Liver (tissue), 9 donors: ENCODE measurements around the gene ASPG. TPM values are rescaled to one million over a fixed set of nuclear protein-coding genes. Genes with fewer than 3 reads are reported as not detected.

Experiments used
- DNase-seq: peaks from one replicate; pipeline ENCODE4 v3.0.0-alpha.2; 2017; ENCODE audit warnings: low spot score
- H3K27ac ChIP-seq, 2 donors: one replicate each; pipeline ENCODE4 v1.7.0; 2013; ENCODE audit warnings: inconsistent platforms in 2 of 2, low read length in 2 of 2, control low read depth in 1 of 2, low read depth in 1 of 2, mild to moderate bottlenecking in 1 of 2
- H3K27me3 ChIP-seq, 4 donors: one replicate each; pipeline versions ENCODE4 v1.6.1 to v1.7.0; 2013; ENCODE audit warnings: low read length in 3 of 4, inconsistent platforms in 1 of 4, mild to moderate bottlenecking in 1 of 4, moderate library complexity in 1 of 4; ENCODE audit not compliant: control insufficient read depth in 4 of 4, insufficient read depth in 4 of 4
- H3K36me3 ChIP-seq, 4 donors: one replicate each; pipeline versions ENCODE4 v1.6.1 to v1.7.0; 2013; ENCODE audit warnings: low read length in 3 of 4, mild to moderate bottlenecking in 3 of 4, low read depth in 1 of 4, moderate library complexity in 1 of 4; ENCODE audit not compliant: control insufficient read depth in 4 of 4, insufficient read depth in 3 of 4
- H3K4me1 ChIP-seq, 4 donors: one replicate each; pipeline versions ENCODE4 v1.6.1 to v1.7.0; 2013; ENCODE audit warnings: low read length in 3 of 4, mild to moderate bottlenecking in 3 of 4, moderate library complexity in 1 of 4; ENCODE audit not compliant: control insufficient read depth in 4 of 4, insufficient read depth in 4 of 4
- H3K4me3 ChIP-seq, 3 donors: one replicate each; pipeline versions ENCODE4 v1.6.1 to v1.7.0; 2013; ENCODE audit warnings: low read length in 3 of 3, control low read depth in 1 of 3, low read depth in 1 of 3, mild to moderate bottlenecking in 1 of 3
- H3K9ac ChIP-seq, 2 donors: one replicate each; pipeline ENCODE4 v1.7.0; 2013; ENCODE audit warnings: low read length in 2 of 2, mild to moderate bottlenecking in 2 of 2, moderate library complexity in 2 of 2, control low read depth in 1 of 2, low read depth in 1 of 2
- H3K9me3 ChIP-seq, 4 donors: one replicate each; pipeline versions ENCODE4 v1.6.1 to v1.7.0; 2013; ENCODE audit warnings: low read length in 3 of 4; ENCODE audit not compliant: control insufficient read depth in 4 of 4
- ATF3 ChIP-seq: IDR thresholded peaks from 2 replicates; pipeline ENCODE4 v1.6.1; 2016; ENCODE audit warnings: antibody characterized with exemption
- EGR1 ChIP-seq, 2 donors: IDR thresholded peaks; 2 replicates each; pipeline ENCODE4 v1.6.1; 2016 to 2018; ENCODE audit warnings: antibody characterized with exemption in 2 of 2, low read depth in 2 of 2
- GABPA ChIP-seq, 2 donors: IDR thresholded peaks in 1 of 2; conservative IDR thresholded peaks in 1 of 2; 2 replicates each; pipeline ENCODE4 v1.6.1; 2016; ENCODE audit warnings: antibody characterized with exemption in 2 of 2, mild to moderate bottlenecking in 1 of 2, moderate library complexity in 1 of 2
- HNF4A ChIP-seq, 2 donors: conservative IDR thresholded peaks; 2 replicates each; pipeline ENCODE4 v1.6.1; 2016; ENCODE audit warnings: antibody characterized with exemption in 2 of 2, mild to moderate bottlenecking in 2 of 2
- HNF4G ChIP-seq: IDR thresholded peaks from 2 replicates; pipeline ENCODE4 v1.6.1; 2016; ENCODE audit warnings: antibody characterized with exemption
- JUND ChIP-seq, 2 donors: IDR thresholded peaks; 2 replicates each; pipeline ENCODE4 v1.6.1; 2016; ENCODE audit warnings: antibody characterized with exemption in 2 of 2
- MAX ChIP-seq: IDR thresholded peaks from 2 replicates; pipeline ENCODE4 v1.6.1; 2016; ENCODE audit warnings: antibody characterized with exemption
- NR2F2 ChIP-seq: IDR thresholded peaks from 2 replicates; pipeline ENCODE4 v1.6.1; 2016; ENCODE audit warnings: antibody characterized with exemption
- RAD21 ChIP-seq, 2 donors: IDR thresholded peaks; 2 replicates each; pipeline ENCODE4 v1.6.1; 2016; ENCODE audit warnings: antibody characterized with exemption in 2 of 2, mild to moderate bottlenecking in 2 of 2
- SP1 ChIP-seq: IDR thresholded peaks from 2 replicates; pipeline ENCODE4 v1.6.1; 2018; ENCODE audit warnings: antibody characterized with exemption, mild to moderate bottlenecking
- TAF1 ChIP-seq: conservative IDR thresholded peaks from 2 replicates; pipeline ENCODE4 v1.6.1; 2016; ENCODE audit warnings: antibody characterized with exemption, mild to moderate bottlenecking
- YY1 ChIP-seq: IDR thresholded peaks from 2 replicates; pipeline ENCODE4 v1.6.1; 2016; ENCODE audit warnings: antibody characterized with exemption, mild to moderate bottlenecking
- ZBTB33 ChIP-seq: IDR thresholded peaks from 2 replicates; pipeline ENCODE4 v1.6.1; 2016; ENCODE audit warnings: antibody characterized with exemption
- WGBS: extraction: QIAGEN DNeasy Blood & Tissue Kit; methylation state at CpG from one replicate; pipeline ENCODE4 v1.1.7; 2013; 5-methylcytosine and 5-hydroxymethylcytosine counted together
- polyA plus RNA-seq, 2 donors: library from polyadenylated mRNA; stranded (reverse) in 1 of 2; unstranded in 1 of 2; fragments of 200-250 nt in 1 of 2; fragments of >200 nt in 1 of 2; fragmentation: Nextera tagmentation in 1 of 2; extraction: Ambion mirVana in 1 of 2; gene quantifications; one replicate each; pipeline versions ENCODE4 v1.2.1 to v1.2.3, GENCODE V29; 2013 to 2015
- total RNA-seq, 2 donors: library from RNA; depleted of rRNA; stranded (reverse); fragments of >200 nt; gene quantifications; one replicate each; pipeline ENCODE4 v1.2.3, GENCODE V29; 2014
- donor health status: healthy.
- donor health status: healthy.
- donor health status: healthy.
- donor health status: healthy.
- donor health status: healthy.

ASPG gene
- total and polyA plus RNA-seq, 4 donors = 42.4 to 158 (median 110) TPM

GRCh38 chr14:104104076-104104901, 18.8 kb downstream of the ASPG start (continued):
- TF ChIP-seq ZBTB33 = no peak

GRCh38 chr14:104105071-104105821, 19.7 kb downstream of the ASPG start:
- no peak overlapping the region for H3K27ac ChIP-seq
- no peak overlapping the region for H3K4me3 ChIP-seq
- DNase-seq = no peak
- H3K27me3 ChIP-seq = no peaks in the 10 kb centered on the region
- H3K9ac ChIP-seq = no peak overlapping the region
- H3K9me3 ChIP-seq = no peaks in the 10 kb centered on the region
- peaks cover 0 to 2% (median 0%) of the 10 kb centered on the region in 4 donors for H3K4me1 ChIP-seq
- TF ChIP-seq MAX = no peak
- TF ChIP-seq SP1 = no peak
- TF ChIP-seq HNF4A (conservative IDR thresholded peaks at IDR 0.05) = no peak
- no peak for TF ChIP-seq ATF3
- no peak for TF ChIP-seq NR2F2
- no peak for TF ChIP-seq GABPA (IDR thresholded peaks at IDR 0.05 in 1 of 2, conservative IDR thresholded peaks at IDR 0.05 in 1 of 2)
- TF ChIP-seq TAF1 = no peak
- no peak for TF ChIP-seq ZBTB33
- no peak for TF ChIP-seq RAD21 (IDR thresholded peaks at IDR 0.05)
- H3K36me3 ChIP-seq = peaks cover 0 to 7% (median 3%) of the 10 kb centered on the region in 4 donors
- 85% methylated on average over 27 of the region's 27 CpGs for WGBS

- no peak overlapping the region for H3K9ac ChIP-seq
- H3K4me3 ChIP-seq = no peak overlapping the region
- WGBS = 78% methylated on average over 18 of the region's 18 CpGs
- peaks cover 0 to 2% (median 0%) of the 10 kb centered on the region in 4 donors for H3K4me1 ChIP-seq
- TF ChIP-seq TAF1 = no peak
- no peak for TF ChIP-seq NR2F2
- TF ChIP-seq YY1 = no peak
- TF ChIP-seq MAX = no peak
- TF ChIP-seq HNF4A (conservative IDR thresholded peaks at IDR 0.05) = no peak
- TF ChIP-seq HNF4G = no peak
- TF ChIP-seq JUND (IDR thresholded peaks at IDR 0.05) = no peak
- TF ChIP-seq ZBTB33 = no peak
- no peak for TF ChIP-seq EGR1 (IDR thresholded peaks at IDR 0.05; ENCODE audit: low read depth in 2 of 2)
- no peak for TF ChIP-seq SP1
- TF ChIP-seq GABPA (IDR thresholded peaks at IDR 0.05 in 1 of 2, conservative IDR thresholded peaks at IDR 0.05 in 1 of 2) = no peak
- peaks cover 0 to 7% (median 1%) of the 10 kb centered on the region in 4 donors for H3K36me3 ChIP-seq
- H3K27me3 ChIP-seq = no peaks in the 10 kb centered on the region
- no peaks in the 10 kb centered on the region for H3K9me3 ChIP-seq
- DNase-seq = no peak
- H3K27ac ChIP-seq = no peak overlapping the region
These were observed 20.4 kb downstream of the ASPG start for GRCh38 chr14:104105822-104106470.
